ENCODE data around the gene NR5A2.

The NR5A2 gene

GRCh38 chr1:200021577-200022238 lies 5.8 kb upstream of the NR5A2 start:
- Histone ChIP-seq H3K36me3 (no peaks in the 10 kb centered on the region), H3K4me3 (ENCODE audit: low read depth in 1 of 2, low read length in 1 of 2) (no peak overlapping the region), H3K27me3 (peaks cover 41% of the 10 kb centered on the region), H3K27ac (no peak overlapping the region), H3K4me1 (ENCODE audit: control insufficient read depth in 1 of 2, insufficient read depth in 1 of 2, low read depth in 1 of 2, low read length in 1 of 2) (no peaks in the 10 kb centered on the region), H3K9me3 (no peaks in the 10 kb centered on the region)
- TF ChIP-seq CTCF (IDR thresholded peaks at IDR 0.05): no peak

GRCh38 chr1:200022239-200022804 lies 5.2 kb upstream of the NR5A2 start:
- no peak overlapping the region for H3K27ac ChIP-seq
- no peak for TF ChIP-seq CTCF (IDR thresholded peaks at IDR 0.05)

GRCh38 chr1:200028586-200029034 lies 1.1 kb downstream of the NR5A2 start:
- Histone ChIP-seq H3K4me1 (ENCODE audit: control insufficient read depth in 1 of 2, insufficient read depth in 1 of 2, low read depth in 1 of 2, low read length in 1 of 2) (peaks cover 7 to 9% of the 10 kb centered on the region in 2 experiments), H3K9me3 (no peaks in the 10 kb centered on the region), H3K27ac (no peak overlapping the region), H3K27me3 (peaks cover 92% of the 10 kb centered on the region), H3K4me3 (ENCODE audit: low read depth in 1 of 2, low read length in 1 of 2) (no peak overlapping the region), H3K36me3 (no peaks in the 10 kb centered on the region)
- TF ChIP-seq CTCF (IDR thresholded peaks at IDR 0.05): no peak

More at GRCh38 chr1:200022239-200022804, 5.2 kb upstream of the NR5A2 start:
- no peaks in the 10 kb centered on the region for H3K9me3 ChIP-seq
- no peaks in the 10 kb centered on the region for H3K36me3 ChIP-seq
- H3K4me1 ChIP-seq (ENCODE audit: control insufficient read depth in 1 of 2, insufficient read depth in 1 of 2, low read depth in 1 of 2, low read length in 1 of 2): no peaks in the 10 kb centered on the region
- peaks cover 48% of the 10 kb centered on the region for H3K27me3 ChIP-seq
- no peak overlapping the region for H3K4me3 ChIP-seq (ENCODE audit: low read depth in 1 of 2, low read length in 1 of 2)

GRCh38 chr1:200029035-200029821 lies 1.7 kb downstream of the NR5A2 start:
- no peak overlapping the region for H3K4me3 ChIP-seq (ENCODE audit: low read depth in 1 of 2, low read length in 1 of 2)
- H3K4me1 ChIP-seq (ENCODE audit: control insufficient read depth in 1 of 2, insufficient read depth in 1 of 2, low read depth in 1 of 2, low read length in 1 of 2): peaks cover 7 to 9% of the 10 kb centered on the region in 2 experiments
- TF ChIP-seq CTCF (IDR thresholded peaks at IDR 0.05): no peak
- H3K27ac ChIP-seq: no peak overlapping the region
- no peaks in the 10 kb centered on the region for H3K9me3 ChIP-seq
- no peaks in the 10 kb centered on the region for H3K36me3 ChIP-seq
- H3K27me3 ChIP-seq: peaks cover 96% of the 10 kb centered on the region

GRCh38 chr1:200029822-200030152 lies 2.3 kb downstream of the NR5A2 start:
- Histone ChIP-seq H3K27me3 (peaks cover 96% of the 10 kb centered on the region), H3K4me3 (ENCODE audit: low read depth in 1 of 2, low read length in 1 of 2) (no peak overlapping the region), H3K36me3 (no peaks in the 10 kb centered on the region), H3K9me3 (no peaks in the 10 kb centered on the region), H3K4me1 (ENCODE audit: control insufficient read depth in 1 of 2, insufficient read depth in 1 of 2, low read depth in 1 of 2, low read length in 1 of 2) (peaks cover 7 to 10% of the 10 kb centered on the region in 2 experiments), H3K27ac (no peak overlapping the region)
- no peak for TF ChIP-seq CTCF (IDR thresholded peaks at IDR 0.05)
